SK-N-SH (cell line): ENCODE measurements around the gene DIS3L2. TPM values are rescaled to one million over a fixed set of nuclear protein-coding genes. Genes with fewer than 3 reads are reported as not detected.
"Not testable (repeated sequence)": the region's sequence is repeated elsewhere in the genome, so short reads cannot be mapped to it uniquely, and the experiment has no call there.

Source experiments
- CTCF ChIA-PET: fragments of 300-600, 350-600 bp; formaldehyde crosslinking; extraction: SDS; loops from one replicate; lab custom pipeline; 2021; lab: Yijun Ruan, JAX
- POLR2A ChIA-PET: fragments of 350-600 bp; sonication (Branson Sonifier 250); formaldehyde crosslinking; extraction: SDS; loops from one replicate; lab custom pipeline; 2020; ENCODE audit warnings: antibody characterized with exemption, inconsistent platforms; lab: Yijun Ruan, JAX
- DNase-seq: peaks from one replicate; pipeline ENCODE4 v3.0.0; 2012
- H2AFZ ChIP-seq: fragments of 200-600 bp; sonication (generic); 2 replicates; pipeline ENCODE4 v1.8.1; 2016; ENCODE audit warnings: antibody characterized with exemption, mild to moderate bottlenecking, low read depth
- H3F3A ChIP-seq: fragments of 200-600 bp; sonication (generic); replicated peaks from 2 replicates; pipeline ENCODE3; 2016; ENCODE audit warnings: antibody characterized with exemption, mild to moderate bottlenecking; ENCODE audit not compliant: insufficient read depth
- H3K27ac ChIP-seq, 2 experiments: fragments of 200-500 bp in 1 of 2; fragments of 200-600 bp in 1 of 2; sonication (Bioruptor generic) in 1 of 2; sonication (generic), shearing (Covaris generic) in 1 of 2; 2 replicates each; pipeline versions ENCODE4 v1.5.1 to v1.6.1; 2014 to 2016; ENCODE audit warnings: low read depth in 2 of 2, inconsistent platforms in 1 of 2, low read length in 1 of 2, mild to moderate bottlenecking in 1 of 2, mixed read lengths in 1 of 2
- H3K27me3 ChIP-seq: fragments of 200-600 bp; sonication (generic), shearing (Covaris generic); 2 replicates; pipeline ENCODE4 v1.6.1; 2016; ENCODE audit warnings: mixed run types; ENCODE audit not compliant: insufficient read depth
- H3K36me3 ChIP-seq, 2 experiments: fragments of 200-500 bp in 1 of 2; fragments of 200-600 bp in 1 of 2; sonication (Bioruptor generic) in 1 of 2; sonication (generic) in 1 of 2; replicated peaks in 1 of 2; 2 replicates each; pipeline versions ENCODE3 to v1.5.1; 2014 to 2016; ENCODE audit warnings: low read length in 1 of 2, mild to moderate bottlenecking in 1 of 2; ENCODE audit not compliant: insufficient read depth in 2 of 2, control insufficient read depth in 1 of 2
- H3K4me1 ChIP-seq, 2 experiments: fragments of 200-500 bp in 1 of 2; fragments of 200-600 bp in 1 of 2; sonication (Bioruptor generic) in 1 of 2; sonication (generic), shearing (Covaris generic) in 1 of 2; 2 replicates each; pipeline versions ENCODE4 v1.5.1 to v1.6.1; 2014 to 2016; ENCODE audit warnings: low read depth in 1 of 2, low read length in 1 of 2, mixed run types in 1 of 2; ENCODE audit not compliant: insufficient read depth in 2 of 2, control insufficient read depth in 1 of 2
- H3K4me2 ChIP-seq: fragments of 200-600 bp; sonication (generic), shearing (Covaris generic); 2 replicates; pipeline ENCODE4 v1.6.1; 2017; ENCODE audit warnings: mixed run types
- H3K4me3 ChIP-seq, 2 experiments: fragments of 200-500 bp in 1 of 2; fragments of 200-600 bp in 1 of 2; sonication (Bioruptor generic) in 1 of 2; sonication (generic), shearing (Covaris generic) in 1 of 2; 2 replicates each; pipeline versions ENCODE4 v1.5.1 to v1.8.1; 2014 to 2016; ENCODE audit warnings: low read depth in 2 of 2, inconsistent platforms in 1 of 2, low read length in 1 of 2, mild to moderate bottlenecking in 1 of 2, mixed read lengths in 1 of 2, moderate library complexity in 1 of 2
- H3K79me2 ChIP-seq: fragments of 200-600 bp; sonication (generic); 2 replicates; pipeline ENCODE4 v1.8.1; 2017; ENCODE audit warnings: mild to moderate bottlenecking; ENCODE audit not compliant: insufficient read depth
- H3K9ac ChIP-seq: fragments of 200-600 bp; sonication (generic); 2 replicates; pipeline ENCODE4 v1.6.1; 2017; ENCODE audit warnings: mixed run types
- H3K9me2 ChIP-seq: fragments of 200-600 bp; sonication (generic); 2 replicates; pipeline ENCODE4 v1.6.1; 2017; ENCODE audit warnings: mixed run types
- H3K9me3 ChIP-seq: fragments of 200-600 bp; sonication (generic); 2 replicates; pipeline ENCODE4 v1.6.1; 2017; ENCODE audit warnings: mixed run types, mild to moderate bottlenecking, moderate library complexity
- H4K20me1 ChIP-seq: fragments of 200-600 bp; sonication (generic); 2 replicates; pipeline ENCODE4 v1.6.1; 2017; ENCODE audit warnings: mild to moderate bottlenecking, mixed run types; ENCODE audit not compliant: insufficient read depth
- CTCF ChIP-seq: fragments of 200-600 bp; sonication (generic); IDR thresholded peaks from 2 replicates; pipeline ENCODE4 v1.6.1; 2017; ENCODE audit warnings: antibody characterized with exemption, mild to moderate bottlenecking, moderate library complexity
- IRF3 ChIP-seq: fragments of 150-350 bp; IDR thresholded peaks from 2 replicates; pipeline ENCODE4 v1.6.1; 2016; ENCODE audit warnings: mild to moderate bottlenecking, low read depth, low read length
- JUND ChIP-seq: IDR thresholded peaks from 2 replicates; pipeline ENCODE4 v1.4.0; 2012
- RAD21 ChIP-seq: IDR thresholded peaks from 2 replicates; pipeline ENCODE4 v1.6.1; 2012; ENCODE audit warnings: mild to moderate bottlenecking, low read length
- SMC3 ChIP-seq: IDR thresholded peaks from 2 replicates; pipeline ENCODE4 v1.6.1; 2012; ENCODE audit warnings: low read depth, low read length, improper control_type of control experiment
- WGBS: methylation state at CpG from one replicate; pipeline ENCODE4 v1.1.6; 2017; ENCODE audit warnings: low lambda C conversion rate; 5-methylcytosine and 5-hydroxymethylcytosine counted together
- polyA plus RNA-seq, 3 experiments: library from polyadenylated mRNA; depleted of rRNA; stranded (reverse); fragments of >200 nt; gene quantifications; 2 replicates each; pipeline ENCODE4 v1.2.3, GENCODE V29; 2012
- TF ChIP-seq, protein P1 (sequence below): IDR thresholded peaks from 2 replicates; pipeline ENCODE4 v1.4.0; 2012; ENCODE audit warnings: low read depth, borderline replicate concordance

Gene DIS3L2
- polyA plus RNA-seq, 1 of the 3 experiments (the other 2 are of a cell fraction): 17.9 TPM

- Histone ChIP-seq H3K9me2 (no peaks in the 10 kb centered on the region), H3K4me3 (no peak overlapping the region), H3K36me3 (no peaks in the 10 kb centered on the region), H4K20me1 (no peaks in the 10 kb centered on the region), H3K4me2 (no peak overlapping the region), H3K27ac (no peak overlapping the region), H3K4me1 (no peaks in the 10 kb centered on the region; a peak in 1 of 4 replicates), H3K27me3 (no peaks in the 10 kb centered on the region), H2AFZ (no peak overlapping the region), H3K9ac (no peak overlapping the region), H3F3A (no peaks in the 10 kb centered on the region), H3K9me3 (no peaks in the 10 kb centered on the region), H3K79me2 (no peaks in the 10 kb centered on the region)
- POLR2A ChIA-PET: interaction anchor here (0.6 kb wide), 1 partner anchor 49 kb away, joined by 3 read pairs; no protein-coding TSS in a partner anchor
- WGBS: 65% methylated on average over 12 of the region's 20 CpGs
- peak; percentile 73 for DNase-seq
- TF ChIP-seq SMC3 (peak; percentile 23; the same call in 1 of the 2 replicates), IRF3 (no peak), CTCF (peak; percentile 59), JUND (no peak), RAD21 (peak; percentile 41)
- TF ChIP-seq, protein P1, sequence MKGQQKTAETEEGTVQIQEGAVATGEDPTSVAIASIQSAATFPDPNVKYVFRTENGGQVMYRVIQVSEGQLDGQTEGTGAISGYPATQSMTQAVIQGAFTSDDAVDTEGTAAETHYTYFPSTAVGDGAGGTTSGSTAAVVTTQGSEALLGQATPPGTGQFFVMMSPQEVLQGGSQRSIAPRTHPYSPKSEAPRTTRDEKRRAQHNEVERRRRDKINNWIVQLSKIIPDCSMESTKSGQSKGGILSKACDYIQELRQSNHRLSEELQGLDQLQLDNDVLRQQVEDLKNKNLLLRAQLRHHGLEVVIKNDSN: no peak
- CTCF ChIA-PET: interaction anchor here (0.6 to 1.2 kb wide), 6 partner anchors 11 to 459 kb away, joined by 3 to 4 read pairs (median 3); no protein-coding TSS in a partner anchor
These were observed 404.3 kb downstream of the DIS3L2 start for GRCh38 chr2:232365621-232366321.

DNA sequence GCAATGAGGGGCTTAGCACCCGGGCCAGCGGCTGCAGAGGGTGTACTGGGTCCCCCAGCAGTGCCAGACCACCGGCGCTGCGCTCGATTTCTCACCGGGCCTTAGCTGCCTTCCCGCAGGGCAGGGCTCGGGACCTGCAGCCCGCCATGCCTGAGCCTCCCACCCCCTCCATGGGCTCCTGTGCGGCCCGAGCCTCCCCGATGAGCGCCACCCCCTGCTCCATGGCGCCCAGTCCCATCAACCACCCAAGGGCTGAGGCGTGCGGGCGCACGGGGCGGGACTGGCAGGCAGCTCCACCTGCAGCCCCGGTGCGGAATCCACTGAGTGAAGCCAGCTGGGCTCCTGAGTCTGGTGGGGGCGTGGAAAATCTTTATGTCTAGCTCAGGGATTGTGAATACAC lies 404.9 kb downstream of the DIS3L2 start:
- DNase-seq, H4K20me1 ChIP-seq, H3K9me3 ChIP-seq, H3K4me3 ChIP-seq, H2AFZ ChIP-seq, H3K4me2 ChIP-seq, H3K79me2 ChIP-seq, H3K4me1 ChIP-seq, H3K9me2 ChIP-seq, H3K9ac ChIP-seq, H3K27ac ChIP-seq, H3K27me3 ChIP-seq, H3F3A ChIP-seq, POLR2A ChIA-PET, H3K36me3 ChIP-seq: not testable (repeated sequence)
- CTCF ChIA-PET: interaction anchor here (1.2 to 2.2 kb wide), 3 partner anchors 73 to 441 kb away, joined by 3 to 9 read pairs (median 6); partner anchors contain the start of gene PRSS56
- 85% methylated on average over 17 of the region's 23 CpGs for WGBS
